H9 (cell line): ENCODE results near the gene RBKS. TPM values are rescaled to one million over a fixed set of nuclear protein-coding genes. Genes with fewer than 3 reads are reported as not detected.

Source experiments
- DNase-seq: peaks from one replicate; pipeline ENCODE4 v3.0.0-alpha.2; 2017
- H2AFZ ChIP-seq: one replicate; pipeline ENCODE4 v1.6.1; 2013; ENCODE audit warnings: mild to moderate bottlenecking, low read length, control low read depth, moderate library complexity
- H2AK5ac ChIP-seq: 2 replicates; pipeline ENCODE4 v1.6.1; 2013; ENCODE audit warnings: low read length, control low read depth, mixed read lengths; ENCODE audit not compliant: insufficient read length
- H2BK120ac ChIP-seq: one replicate; pipeline ENCODE4 v1.6.1; 2013; ENCODE audit warnings: low read depth, mild to moderate bottlenecking, low read length, control low read depth, inconsistent platforms; ENCODE audit not compliant: poor library complexity, severe bottlenecking
- H2BK12ac ChIP-seq: 2 replicates; pipeline ENCODE4 v1.6.1; 2013; ENCODE audit warnings: low read length, control low read depth, mixed read lengths, low read depth; ENCODE audit not compliant: insufficient read length
- H2BK15ac ChIP-seq: 2 replicates; pipeline ENCODE4 v1.6.1; 2013; ENCODE audit warnings: low read depth, low read length, control low read depth
- H2BK20ac ChIP-seq: one replicate; pipeline ENCODE4 v1.6.1; 2013; ENCODE audit warnings: low read depth, mild to moderate bottlenecking, low read length, control low read depth, inconsistent platforms; ENCODE audit not compliant: poor library complexity, severe bottlenecking
- H2BK5ac ChIP-seq: 2 replicates; pipeline ENCODE4 v1.6.1; 2013; ENCODE audit warnings: low read length, control low read depth, mixed read lengths; ENCODE audit not compliant: insufficient read length
- H3K14ac ChIP-seq: 2 replicates; pipeline ENCODE4 v1.6.1; 2013; ENCODE audit warnings: low read length, control low read depth; ENCODE audit not compliant: insufficient read depth
- H3K18ac ChIP-seq: 2 replicates; pipeline ENCODE4 v1.6.1; 2013; ENCODE audit warnings: low read depth, mild to moderate bottlenecking, mixed read lengths, low read length, control low read depth; ENCODE audit not compliant: insufficient read length
- H3K23ac ChIP-seq: 2 replicates; pipeline ENCODE4 v1.6.1; 2013; ENCODE audit warnings: low read length, control low read depth, mixed read lengths, low read depth; ENCODE audit not compliant: insufficient read length
- H3K23me2 ChIP-seq: 2 replicates; pipeline ENCODE4 v1.6.1; 2013; ENCODE audit warnings: low read depth, mild to moderate bottlenecking, mixed read lengths, low read length, control low read depth; ENCODE audit not compliant: insufficient read length, poor library complexity, severe bottlenecking
- H3K27ac ChIP-seq: 2 replicates; pipeline ENCODE4 v1.5.1; 2013; ENCODE audit warnings: low read length, control low read depth, mixed read lengths, low read depth; ENCODE audit not compliant: insufficient read length
- H3K27me3 ChIP-seq: 2 replicates; pipeline ENCODE4 v1.6.1; 2013; ENCODE audit warnings: low read length, control low read depth, inconsistent platforms; ENCODE audit not compliant: insufficient read depth
- H3K4ac ChIP-seq: 2 replicates; pipeline ENCODE4 v1.6.1; 2013; ENCODE audit warnings: low read depth, mild to moderate bottlenecking, control low read depth, inconsistent platforms, low read length, moderate library complexity
- H3K4me1 ChIP-seq: 2 replicates; pipeline ENCODE4 v1.6.1; 2013; ENCODE audit warnings: low read length, control low read depth, inconsistent platforms; ENCODE audit not compliant: insufficient read depth
- H3K4me2 ChIP-seq: 2 replicates; pipeline ENCODE4 v1.6.1; 2013; ENCODE audit warnings: low read length, control low read depth, mixed read lengths; ENCODE audit not compliant: insufficient read length, insufficient read depth
- H3K56ac ChIP-seq: 2 replicates; pipeline ENCODE4 v1.6.1; 2013; ENCODE audit warnings: low read depth, mild to moderate bottlenecking, mixed read lengths, low read length, control low read depth; ENCODE audit not compliant: insufficient read length
- H3K79me1 ChIP-seq: 2 replicates; pipeline ENCODE4 v1.6.1; 2013; ENCODE audit warnings: low read depth, mild to moderate bottlenecking, moderate library complexity, low read length, control low read depth, inconsistent platforms; ENCODE audit not compliant: insufficient read depth, poor library complexity, severe bottlenecking
- H3K79me2 ChIP-seq: 2 replicates; pipeline ENCODE4 v1.6.1; 2013; ENCODE audit warnings: low read length, control low read depth, inconsistent platforms; ENCODE audit not compliant: insufficient read depth
- H3K9ac ChIP-seq: 2 replicates; pipeline ENCODE4 v1.6.1; 2013; ENCODE audit warnings: low read length, control low read depth, mixed read lengths; ENCODE audit not compliant: insufficient read length; ENCODE audit errors: extremely low read depth
- H3K9me3 ChIP-seq: one replicate; pipeline ENCODE4 v1.6.1; 2013; ENCODE audit warnings: low read depth, low read length, inconsistent platforms; ENCODE audit not compliant: control insufficient read depth
- H3T11ph ChIP-seq: one replicate; pipeline ENCODE4 v1.6.1; 2013; ENCODE audit warnings: mild to moderate bottlenecking, low read length, control low read depth, inconsistent platforms
- H4K20me1 ChIP-seq: one replicate; pipeline ENCODE4 v1.6.1; 2013; ENCODE audit not compliant: control insufficient read depth, insufficient read length, insufficient read depth
- H4K5ac ChIP-seq: 2 replicates; pipeline ENCODE4 v1.6.1; 2013; ENCODE audit warnings: low read depth, mild to moderate bottlenecking, mixed read lengths, low read length, control low read depth; ENCODE audit not compliant: insufficient read length
- H4K8ac ChIP-seq: replicated peaks from 2 replicates; pipeline ENCODE4 v1.6.1; 2013; ENCODE audit warnings: low read length, control low read depth, mixed read lengths, low read depth; ENCODE audit not compliant: insufficient read length
- H4K91ac ChIP-seq: 2 replicates; pipeline ENCODE4 v1.6.1; 2013; ENCODE audit warnings: low read depth, mild to moderate bottlenecking, moderate library complexity, mixed read lengths, low read length, control low read depth; ENCODE audit not compliant: insufficient read length
- H3K27ac Mint-ChIP-seq, 3 experiments: 2 replicates in 2 of 3; 3 replicates in 1 of 3; pipeline ENCODE4 v1.8.0; 2020 to 2021; ENCODE audit warnings: mixed read lengths in 3 of 3, mild to moderate bottlenecking in 1 of 3, moderate library complexity in 1 of 3
- H3K27me3 Mint-ChIP-seq: 2 replicates; pipeline ENCODE4 v1.8.0; 2021; ENCODE audit warnings: low read depth, mild to moderate bottlenecking, moderate library complexity, mixed read lengths
- H3K36me3 Mint-ChIP-seq, 3 experiments: 2 replicates in 2 of 3; 3 replicates in 1 of 3; pipeline ENCODE4 v1.8.0; 2020 to 2021; ENCODE audit warnings: low read depth in 3 of 3, mixed read lengths in 3 of 3; ENCODE audit not compliant: insufficient read depth in 1 of 3
- H3K4me1 Mint-ChIP-seq, 2 experiments: 2 replicates each; pipeline ENCODE4 v1.8.0; 2020; ENCODE audit warnings: mixed read lengths in 2 of 2
- H3K4me3 Mint-ChIP-seq, 2 experiments: 2 replicates in 1 of 2; 3 replicates in 1 of 2; pipeline ENCODE4 v1.8.0; 2020 to 2021; ENCODE audit warnings: mild to moderate bottlenecking in 2 of 2, mixed read lengths in 2 of 2, moderate library complexity in 1 of 2
- H3K9me3 Mint-ChIP-seq, 2 experiments: 2 replicates in 1 of 2; 3 replicates in 1 of 2; pipeline ENCODE4 v1.8.0; 2020; ENCODE audit warnings: mild to moderate bottlenecking in 2 of 2, mixed read lengths in 2 of 2, moderate library complexity in 1 of 2
- CTCF ChIP-seq: fragments of 200-600 bp; sonication (generic); conservative IDR thresholded peaks from 3 replicates; pipeline ENCODE4 v1.8.0; 2021; ENCODE audit warnings: antibody characterized with exemption, mild to moderate bottlenecking
- WGBS: extraction: QIAGEN DNeasy Blood & Tissue Kit; methylation state at CpG from one replicate; pipeline ENCODE4 v1.1.7; 2013; ENCODE audit warnings: missing lambda C conversion rate, low lambda C conversion rate, mixed read lengths; ENCODE audit not compliant: insufficient read length; ENCODE audit errors: extremely low coverage; 5-methylcytosine and 5-hydroxymethylcytosine counted together
- total RNA-seq: library from RNA; stranded (reverse); gene quantifications from 2 replicates; pipeline ENCODE4 v1.2.1, GENCODE V29; 2021

RBKS gene
- total RNA-seq, 1 experiment from 2014 or later = 2.3 TPM

- no peak overlapping the region for H2BK120ac ChIP-seq
- no peaks in the 10 kb centered on the region for H3K79me1 ChIP-seq
- H3K27me3 ChIP-seq = no peaks in the 10 kb centered on the region
- H4K5ac ChIP-seq = no peak overlapping the region
- no peak overlapping the region for H2AK5ac ChIP-seq
- no peaks in the 10 kb centered on the region for H3K23me2 ChIP-seq
- H2BK20ac ChIP-seq = no peak overlapping the region
- no peaks in the 10 kb centered on the region for H3K79me2 ChIP-seq
- Mint-ChIP-seq H3K4me3 (no peak overlapping the region), H3K4me1 (peaks cover 6% of the 10 kb centered on the region in 2 experiments), H3K27me3 (no peaks in the 10 kb centered on the region), H3K36me3 (no peaks in the 10 kb centered on the region), H3K9me3 (no peaks in the 10 kb centered on the region), H3K27ac (no peak overlapping the region; a peak in 1 of 7 replicates)
- H3K4ac ChIP-seq = no peak overlapping the region
- no peak for TF ChIP-seq CTCF
- H2BK12ac ChIP-seq = no peak overlapping the region
- no peak overlapping the region for H3T11ph ChIP-seq
- H3K14ac ChIP-seq = no peak overlapping the region
- no peaks in the 10 kb centered on the region for H3K9me3 ChIP-seq
- no peak for DNase-seq
- H3K56ac ChIP-seq = no peak overlapping the region
- no peak overlapping the region for H3K23ac ChIP-seq
- no peak overlapping the region for H2AFZ ChIP-seq
- no CpG with 5 or more reads among the region's 1 CpG for WGBS
- no peak overlapping the region for H4K8ac ChIP-seq
- peaks cover 2% of the 10 kb centered on the region; the same call in 1 of the 2 replicates for H3K4me1 ChIP-seq
- H3K27ac ChIP-seq = no peak overlapping the region
- no peak overlapping the region for H3K18ac ChIP-seq
- H3K9ac ChIP-seq = no peak overlapping the region
- no peak overlapping the region for H3K4me2 ChIP-seq
- H4K20me1 ChIP-seq = no peaks in the 10 kb centered on the region
- H2BK5ac ChIP-seq = no peak overlapping the region
- no peak overlapping the region for H2BK15ac ChIP-seq
- H4K91ac ChIP-seq = no peak overlapping the region
These were observed 32.7 kb upstream of the RBKS start for GRCh38 chr2:27922842-27923241.
